Activated naive CD4-positive, alpha-beta T cell treated with anti-CD3 and anti-CD28 coated beads for 36 hours (primary cell): ENCODE results near the gene MDFIC2. TPM values are rescaled to one million over a fixed set of nuclear protein-coding genes. Genes with fewer than 3 reads are reported as not detected.

Experiments
- CTCF ChIA-PET: fragments of 350-600 bp; sonication (Branson Sonifier 250); formaldehyde crosslinking; loops from one replicate; lab custom pipeline; 2021; ENCODE audit warnings: antibody characterized with exemption; lab: Charles Lee
- DNase-seq: peaks from one replicate; pipeline ENCODE4 v3.0.0-alpha.2; 2020
- H3K27ac Mint-ChIP-seq: one replicate; pipeline ENCODE4 v1.8.0; 2021; ENCODE audit warnings: mild to moderate bottlenecking, mixed read lengths
- H3K27me3 Mint-ChIP-seq: one replicate; pipeline ENCODE4 v1.8.0; 2021; ENCODE audit warnings: low read depth, mixed read lengths
- H3K36me3 Mint-ChIP-seq: one replicate; pipeline ENCODE4 v1.8.0; 2021; ENCODE audit warnings: low read depth, mixed read lengths
- H3K4me1 Mint-ChIP-seq: one replicate; pipeline ENCODE4 v1.8.0; 2021; ENCODE audit warnings: low read depth, mixed read lengths
- H3K4me3 Mint-ChIP-seq: one replicate; pipeline ENCODE4 v1.8.0; 2021; ENCODE audit warnings: mild to moderate bottlenecking, moderate library complexity, mixed read lengths
- H3K9me3 Mint-ChIP-seq: one replicate; pipeline ENCODE4 v1.8.0; 2021; ENCODE audit warnings: mixed read lengths
- intact Hi-C: fragments of 100-400 bp; cut with micrococcal nuclease; formaldehyde crosslinking; loops from one replicate; pipeline ENCODE4 v1.15.1; 2023
- total RNA-seq, 2 experiments: library from RNA; stranded (reverse); gene quantifications; one replicate each; pipeline ENCODE4 v1.2.3, GENCODE V29; 2021

Gene MDFIC2
- total RNA-seq, 2 experiments from 2014 or later: not detected

DNA sequence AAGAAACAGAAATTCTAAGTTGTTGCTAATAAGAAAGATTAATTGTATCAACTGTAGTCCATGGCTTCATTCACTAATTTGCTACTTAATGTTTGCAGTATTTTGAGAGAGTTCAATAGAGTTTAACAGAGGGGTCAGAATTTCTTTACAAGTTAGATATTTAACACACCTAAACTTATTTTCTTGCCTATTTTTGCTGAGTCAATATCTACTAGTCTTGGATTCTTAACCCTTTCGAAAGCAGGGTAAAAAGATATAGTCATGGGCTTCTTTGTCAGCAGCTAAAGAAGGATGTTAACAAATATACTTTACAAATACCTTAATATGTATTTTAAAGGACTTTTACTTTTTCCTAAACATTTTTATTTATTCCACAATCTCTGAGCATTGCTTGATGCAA lies 155.6 kb downstream of the MDFIC2 start:
- no peaks in the 10 kb centered on the region for H3K4me1 Mint-ChIP-seq
- no peak overlapping the region for H3K4me3 Mint-ChIP-seq
- CTCF ChIA-PET: no interaction called here
- intact Hi-C loops: no loop called here
- no peaks in the 10 kb centered on the region for H3K36me3 Mint-ChIP-seq
- DNase-seq: no peak
- no peaks in the 10 kb centered on the region for H3K9me3 Mint-ChIP-seq
- H3K27ac Mint-ChIP-seq: no peak overlapping the region
- H3K27me3 Mint-ChIP-seq: peaks cover 17% of the 10 kb centered on the region

DNA sequence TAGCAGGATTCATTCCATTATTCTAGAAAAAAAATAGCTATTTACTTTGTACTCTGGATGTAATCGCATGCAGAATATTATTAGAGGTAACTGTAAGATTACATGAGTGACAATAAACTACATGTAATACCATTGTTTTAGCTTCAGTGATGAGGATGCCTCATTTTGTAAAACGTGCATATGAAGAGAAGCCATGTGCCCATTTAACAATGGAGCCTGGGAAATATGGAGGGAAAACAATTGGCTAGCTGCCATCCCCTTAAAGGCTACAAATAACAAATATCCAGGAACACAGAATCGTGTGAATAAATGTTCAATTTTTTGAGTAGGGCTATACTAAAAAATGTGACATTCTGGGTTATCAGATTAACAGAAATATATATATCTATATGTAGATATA lies 161.8 kb downstream of the MDFIC2 start:
- H3K4me3 Mint-ChIP-seq: no peak overlapping the region
- no peaks in the 10 kb centered on the region for H3K4me1 Mint-ChIP-seq
- no peaks in the 10 kb centered on the region for H3K9me3 Mint-ChIP-seq
- no peak overlapping the region for H3K27ac Mint-ChIP-seq
- DNase-seq: no peak
- intact Hi-C loops: no loop called here
- H3K27me3 Mint-ChIP-seq: peaks cover 15% of the 10 kb centered on the region
- no peaks in the 10 kb centered on the region for H3K36me3 Mint-ChIP-seq
- CTCF ChIA-PET: interaction anchor here (0.5 kb wide), 1 partner anchor 342 kb away, joined by 3 read pairs; no protein-coding TSS in a partner anchor

DNA sequence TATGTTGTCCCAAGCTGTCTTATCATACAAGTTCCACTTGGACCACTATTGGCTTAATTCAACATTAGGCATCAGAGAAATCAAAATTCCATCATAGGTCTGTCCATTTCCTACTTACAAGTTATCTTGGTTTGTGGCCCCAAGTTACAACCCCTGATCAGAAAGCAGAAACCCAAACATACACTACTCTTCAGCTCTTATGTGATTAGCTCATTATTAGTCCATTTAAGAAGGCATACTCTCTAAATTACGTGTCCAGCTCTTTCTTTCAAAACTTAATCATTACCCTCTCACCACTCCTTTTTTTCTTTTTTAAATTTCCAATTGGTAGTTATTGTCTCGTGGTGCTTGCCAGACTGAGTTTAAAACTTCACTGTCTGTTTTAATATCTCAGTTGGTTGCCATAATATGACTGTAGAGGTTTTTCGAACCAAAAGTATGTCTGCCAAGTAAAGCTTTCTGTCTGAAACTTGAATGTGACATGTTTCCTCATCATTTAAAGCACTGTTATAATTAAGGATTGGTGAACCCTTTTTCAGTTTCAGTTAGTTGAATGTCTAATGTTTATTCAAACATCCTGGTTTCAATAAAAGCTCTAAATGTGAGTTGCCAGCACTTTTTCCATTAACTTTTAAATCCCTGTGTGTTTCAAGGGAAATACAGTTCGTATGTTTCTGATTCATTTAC lies 162.6 kb downstream of the MDFIC2 start:
- CTCF ChIA-PET: no interaction called here
- Mint-ChIP-seq H3K9me3 (peaks cover 5% of the 10 kb centered on the region), H3K4me3 (no peak overlapping the region), H3K4me1 (no peaks in the 10 kb centered on the region), H3K27ac (no peak overlapping the region), H3K27me3 (peaks cover 20% of the 10 kb centered on the region), H3K36me3 (no peaks in the 10 kb centered on the region)
- intact Hi-C loops: no loop called here
- DNase-seq: no peak
